Nephron progenitor cell (in vitro differentiated cells): ENCODE measurements around the gene SMARCD1.

ENCODE experiments used
- DNase-seq: peaks from one replicate; pipeline ENCODE4 v3.0.0; 2021
- H3K27ac Mint-ChIP-seq: 2 replicates; pipeline ENCODE4 v1.8.0; 2021; ENCODE audit warnings: mild to moderate bottlenecking, moderate library complexity, mixed read lengths
- H3K27me3 Mint-ChIP-seq: 2 replicates; pipeline ENCODE4 v1.8.0; 2021; ENCODE audit warnings: mild to moderate bottlenecking, low read depth, mixed read lengths; ENCODE audit not compliant: poor library complexity
- H3K36me3 Mint-ChIP-seq: 2 replicates; pipeline ENCODE4 v1.8.0; 2021; ENCODE audit warnings: low read depth, mixed read lengths
- H3K4me1 Mint-ChIP-seq: 2 replicates; pipeline ENCODE4 v1.8.0; 2021; ENCODE audit warnings: mixed read lengths
- H3K4me3 Mint-ChIP-seq: 2 replicates; pipeline ENCODE4 v1.8.0; 2021; ENCODE audit warnings: mild to moderate bottlenecking, moderate library complexity, mixed read lengths
- H3K9me3 Mint-ChIP-seq: 2 replicates; pipeline ENCODE4 v1.8.0; 2021; ENCODE audit warnings: mild to moderate bottlenecking, moderate library complexity, mixed read lengths
- CTCF ChIP-seq: fragments of 200-600 bp; sonication (generic); IDR thresholded peaks from 2 replicates; pipeline ENCODE4 v1.5.0; 2021; ENCODE audit warnings: antibody characterized with exemption

SMARCD1 gene

DNA sequence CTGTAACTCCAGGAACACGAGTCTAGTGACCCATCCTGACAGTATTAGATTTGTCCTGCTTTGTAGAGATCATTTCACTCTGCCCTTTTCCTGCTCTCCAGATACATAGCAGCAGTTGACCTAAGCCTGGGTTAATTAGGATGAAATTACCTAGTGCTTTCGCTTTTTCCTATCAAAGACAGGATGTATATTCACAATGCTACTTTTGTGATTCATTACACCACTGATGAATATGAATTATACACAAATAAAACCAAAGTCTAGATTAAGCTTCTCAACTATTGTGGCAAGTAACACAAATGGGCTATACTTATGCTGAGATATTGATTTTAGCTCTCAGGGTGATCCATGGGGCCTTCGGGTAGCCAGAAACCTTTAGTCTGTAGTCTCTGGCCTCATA lies 64.2 kb downstream of the SMARCD1 start:
- DNase-seq = no peak
- Mint-ChIP-seq H3K4me1 (peaks cover 14% of the 10 kb centered on the region), H3K27me3 (no peaks in the 10 kb centered on the region), H3K36me3 (peaks cover 7% of the 10 kb centered on the region), H3K9me3 (no peaks in the 10 kb centered on the region), H3K4me3 (no peak overlapping the region), H3K27ac (peak overlapping the region; percentile 42)
- TF ChIP-seq CTCF = no peak
